ENCODE measurements around the gene NKD1. TPM values are rescaled to one million over a fixed set of nuclear protein-coding genes. Genes with fewer than 3 reads are reported as not detected.

NKD1 gene
- total RNA-seq, 1 donor from 2014 or later: 1.7 TPM

- intact Hi-C loops (cut with DNase I): no loop called here
- Histone ChIP-seq H3K4me3 (no peak overlapping the region), H3K36me3 (no peaks in the 10 kb centered on the region), H3K27ac (no peak overlapping the region), H3K27me3 (no peaks in the 10 kb centered on the region), H3K9me3 (no peaks in the 10 kb centered on the region), H3K4me1 (no peaks in the 10 kb centered on the region)
- no peak for DNase-seq (ENCODE audit: extremely low spot score in 2 of 2)
- no peak for TF ChIP-seq POLR2A (IDR thresholded peaks at IDR 0.05)
- TF ChIP-seq, protein P1, sequence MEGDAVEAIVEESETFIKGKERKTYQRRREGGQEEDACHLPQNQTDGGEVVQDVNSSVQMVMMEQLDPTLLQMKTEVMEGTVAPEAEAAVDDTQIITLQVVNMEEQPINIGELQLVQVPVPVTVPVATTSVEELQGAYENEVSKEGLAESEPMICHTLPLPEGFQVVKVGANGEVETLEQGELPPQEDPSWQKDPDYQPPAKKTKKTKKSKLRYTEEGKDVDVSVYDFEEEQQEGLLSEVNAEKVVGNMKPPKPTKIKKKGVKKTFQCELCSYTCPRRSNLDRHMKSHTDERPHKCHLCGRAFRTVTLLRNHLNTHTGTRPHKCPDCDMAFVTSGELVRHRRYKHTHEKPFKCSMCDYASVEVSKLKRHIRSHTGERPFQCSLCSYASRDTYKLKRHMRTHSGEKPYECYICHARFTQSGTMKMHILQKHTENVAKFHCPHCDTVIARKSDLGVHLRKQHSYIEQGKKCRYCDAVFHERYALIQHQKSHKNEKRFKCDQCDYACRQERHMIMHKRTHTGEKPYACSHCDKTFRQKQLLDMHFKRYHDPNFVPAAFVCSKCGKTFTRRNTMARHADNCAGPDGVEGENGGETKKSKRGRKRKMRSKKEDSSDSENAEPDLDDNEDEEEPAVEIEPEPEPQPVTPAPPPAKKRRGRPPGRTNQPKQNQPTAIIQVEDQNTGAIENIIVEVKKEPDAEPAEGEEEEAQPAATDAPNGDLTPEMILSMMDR (IDR thresholded peaks at IDR 0.05): no peak
Measured at GRCh38 chr16:50655558-50656055, 107.4 kb downstream of the NKD1 start.

DNA sequence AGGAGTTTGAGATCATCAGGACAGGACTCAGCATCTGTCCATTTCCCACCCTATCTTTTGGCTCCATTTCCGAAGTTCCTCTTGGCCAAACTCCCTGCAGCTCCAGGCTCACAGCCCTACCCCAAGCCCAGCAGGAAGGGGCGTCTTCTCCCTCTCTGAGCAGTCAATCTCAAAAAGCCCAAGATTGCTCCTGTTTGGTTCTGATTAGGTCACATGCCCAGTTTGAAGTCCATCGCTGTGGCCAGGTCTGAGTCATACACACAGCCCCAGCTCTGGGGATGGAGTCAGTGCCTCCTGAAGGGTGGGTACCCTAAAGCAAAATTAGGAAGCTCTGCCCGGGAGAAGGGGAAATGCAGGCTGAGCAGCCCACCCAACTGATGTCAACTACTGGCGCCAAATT lies 109.0 kb downstream of the NKD1 start:
- H3K9me3 ChIP-seq: no peaks in the 10 kb centered on the region
- H3K4me3 ChIP-seq: no peak overlapping the region
- no peak for DNase-seq (ENCODE audit: extremely low spot score in 2 of 2)
- H3K4me1 ChIP-seq: no peaks in the 10 kb centered on the region
- intact Hi-C loops (cut with DNase I): no loop called here
- no peak for TF ChIP-seq POLR2AphosphoS5 (IDR thresholded peaks at IDR 0.05; ENCODE audit: insufficient read depth in 1 of 2, low read depth in 1 of 2)
- no peaks in the 10 kb centered on the region for H3K36me3 ChIP-seq
- no peak overlapping the region for H3K27ac ChIP-seq
- no peaks in the 10 kb centered on the region for H3K27me3 ChIP-seq

DNA sequence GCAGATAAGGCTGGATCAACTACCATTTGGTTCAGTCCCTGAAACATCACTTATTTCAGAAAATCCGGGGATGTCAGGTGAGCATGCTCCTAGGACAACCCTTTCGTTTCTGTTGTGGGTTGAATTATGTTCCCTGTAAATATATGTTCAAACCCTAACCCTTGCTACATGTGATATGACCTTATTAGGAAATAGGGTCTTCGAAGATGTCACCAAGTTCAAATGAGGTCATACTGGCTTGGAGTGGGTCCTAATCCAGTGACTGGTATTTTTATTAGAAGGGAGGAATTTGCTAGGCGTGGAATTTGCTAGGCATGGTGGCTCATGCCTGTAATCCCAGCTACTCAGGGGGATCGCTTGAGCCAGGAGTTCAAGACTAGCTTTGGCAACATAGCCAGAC lies 111.6 kb downstream of the NKD1 start:
- peaks cover under 1% of the 10 kb centered on the region for H3K4me1 ChIP-seq
- intact Hi-C loops (cut with DNase I): loop anchor here (10.0 kb wide), 2 partner anchors 285 to 445 kb away; no protein-coding TSS in a partner anchor
- TF ChIP-seq POLR2AphosphoS5 (IDR thresholded peaks at IDR 0.05; ENCODE audit: insufficient read depth in 1 of 2, low read depth in 1 of 2): no peak
- no peak for TF ChIP-seq POLR2A (IDR thresholded peaks at IDR 0.05)
- TF ChIP-seq, protein P1 (IDR thresholded peaks at IDR 0.05): no peak
- H3K27ac ChIP-seq: no peak overlapping the region
- H3K9me3 ChIP-seq: no peaks in the 10 kb centered on the region
- no peaks in the 10 kb centered on the region for H3K36me3 ChIP-seq
- no peaks in the 10 kb centered on the region for H3K27me3 ChIP-seq
- no peak overlapping the region for H3K4me3 ChIP-seq
- no peak for DNase-seq (ENCODE audit: extremely low spot score in 2 of 2)

DNA sequence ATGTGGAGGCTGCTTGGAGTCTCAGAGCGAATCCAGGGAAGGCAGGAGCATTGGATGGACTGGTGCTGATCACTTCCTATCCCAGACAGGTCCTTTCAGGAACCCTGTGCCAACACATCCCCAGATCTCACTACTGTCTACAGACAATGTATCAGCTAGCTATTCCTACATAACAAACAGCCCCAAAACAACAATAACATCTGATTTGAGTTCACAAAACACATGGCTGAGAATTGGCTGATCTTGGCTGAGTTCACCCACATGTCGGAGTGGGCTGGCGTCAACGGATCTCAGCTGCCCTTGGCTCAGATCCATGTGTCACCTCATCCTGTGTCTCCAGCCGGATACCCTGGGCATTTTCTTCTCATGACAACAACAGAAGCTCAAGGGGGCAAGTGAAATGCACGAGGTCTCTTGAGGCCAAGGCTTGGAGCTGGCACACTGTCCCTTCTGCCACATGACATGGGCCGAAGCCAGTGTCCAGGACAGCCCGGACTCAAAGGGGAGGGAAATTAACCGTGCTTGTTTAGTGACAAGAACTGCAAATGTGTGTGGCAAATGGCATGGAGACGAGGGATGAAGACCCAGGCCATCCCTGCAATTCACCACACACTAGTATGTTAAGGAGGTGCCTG lies 114.2 kb downstream of the NKD1 start:
- intact Hi-C loops (cut with DNase I): loop anchor here (10.0 kb wide), 2 partner anchors 288 to 448 kb away; no protein-coding TSS in a partner anchor

DNA sequence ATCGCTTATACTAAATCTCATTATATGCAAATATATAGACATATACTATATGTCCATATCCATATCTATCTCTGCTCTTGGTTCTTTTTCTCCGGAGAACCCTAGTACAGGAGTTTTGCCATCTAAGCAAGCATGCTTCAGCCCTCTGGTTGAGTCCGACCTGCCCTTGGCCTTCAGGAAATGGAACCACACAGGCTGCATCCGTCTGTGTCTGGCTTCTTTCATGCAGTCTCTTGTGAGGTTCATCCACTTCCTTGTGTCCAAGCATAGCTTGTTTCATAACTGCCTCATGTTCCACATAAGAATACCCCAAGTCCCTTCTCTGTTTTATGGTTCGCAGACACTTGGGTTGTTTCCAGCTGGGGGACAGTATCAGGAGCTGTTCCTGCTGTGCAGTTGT lies 116.1 kb downstream of the NKD1 start:
- no peaks in the 10 kb centered on the region for H3K9me3 ChIP-seq
- no peak overlapping the region for H3K27ac ChIP-seq
- intact Hi-C loops (cut with DNase I): loop anchor here (10.0 kb wide), 2 partner anchors 289 to 449 kb away; no protein-coding TSS in a partner anchor
- peaks cover 16% of the 10 kb centered on the region for H3K4me1 ChIP-seq
- no peaks in the 10 kb centered on the region for H3K36me3 ChIP-seq
- no peak overlapping the region for H3K4me3 ChIP-seq
- no peak for DNase-seq (ENCODE audit: extremely low spot score in 2 of 2)
- no peaks in the 10 kb centered on the region for H3K27me3 ChIP-seq
- no peak for TF ChIP-seq POLR2A (IDR thresholded peaks at IDR 0.05)
- TF ChIP-seq, protein P1 (IDR thresholded peaks at IDR 0.05): no peak
- TF ChIP-seq POLR2AphosphoS5 (IDR thresholded peaks at IDR 0.05; ENCODE audit: insufficient read depth in 1 of 2, low read depth in 1 of 2): no peak

More for the DNA sequence above, 114.2 kb downstream of the NKD1 start:
- no peaks in the 10 kb centered on the region for H3K27me3 ChIP-seq
- no peak overlapping the region for H3K27ac ChIP-seq
- no peaks in the 10 kb centered on the region for H3K9me3 ChIP-seq
- TF ChIP-seq, protein P1 (IDR thresholded peaks at IDR 0.05): no peak
- H3K36me3 ChIP-seq: no peaks in the 10 kb centered on the region
- H3K4me3 ChIP-seq: no peak overlapping the region
- H3K4me1 ChIP-seq: peaks cover 4% of the 10 kb centered on the region
- DNase-seq (ENCODE audit: extremely low spot score in 2 of 2): no peak

All from vagina (tissue), 2 donors.